H1 (cell line): ENCODE results near the gene MANF. TPM values are rescaled to one million over a fixed set of nuclear protein-coding genes. Genes with fewer than 3 reads are reported as not detected.

Experiments
- CREB1 ChIP-seq: IDR thresholded peaks from 2 replicates; pipeline ENCODE4 v1.6.1; 2012; ENCODE audit warnings: inconsistent platforms
- EP300 ChIP-seq, 2 experiments: IDR thresholded peaks; 1 replicate in 1 of 2; 2 replicates in 1 of 2; pipeline ENCODE4 v1.6.1; 2011 to 2012; ENCODE audit warnings: low read depth in 2 of 2, low read length in 2 of 2, mild to moderate bottlenecking in 2 of 2, borderline replicate concordance in 1 of 2, inconsistent platforms in 1 of 2, moderate library complexity in 1 of 2
- EZH2 ChIP-seq: fragments of 200-600 bp; sonication (generic); IDR thresholded peaks from 2 replicates; pipeline ENCODE4 v1.7.1; 2012; ENCODE audit warnings: low read depth, mild to moderate bottlenecking, moderate library complexity, low read length, inconsistent platforms; ENCODE audit not compliant: severe bottlenecking
- HDAC2 ChIP-seq, 2 experiments: fragments of 300-600 bp in 1 of 2; sonication (generic) in 1 of 2; IDR thresholded peaks; 2 replicates each; pipeline ENCODE4 v1.6.1; 2011 to 2012; ENCODE audit warnings: low read depth in 2 of 2, low read length in 2 of 2, mild to moderate bottlenecking in 2 of 2, moderate library complexity in 2 of 2, borderline replicate concordance in 1 of 2, inconsistent platforms in 1 of 2
- TCF12 ChIP-seq: IDR thresholded peaks from 2 replicates; pipeline ENCODE4 v1.6.1; 2011; ENCODE audit warnings: low read depth, mild to moderate bottlenecking, low read length
- polyA plus RNA-seq, 7 experiments: library from polyadenylated mRNA; depleted of rRNA in 3 of 7; stranded (reverse) in 5 of 7; unstranded in 2 of 7; fragments of >200 nt in 5 of 7; fragments of 200-250 nt in 2 of 7; gene quantifications; 1 replicate in 5 of 7; 2 replicates in 1 of 7; 4 replicates in 1 of 7; pipeline versions ENCODE4 v1.2.1 to v1.2.3, GENCODE V29; 2011 to 2013; ENCODE audit warnings: missing spikeins in 2 of 7, mixed read lengths in 2 of 7
- total RNA-seq: library from RNA; stranded (reverse); fragmentation: NEBNext Ultra II Directional; extraction: Animal tissue kit (Norgen Biotek cat#: 25700); gene quantifications from 2 replicates; pipeline ENCODE4 v1.2.1, GENCODE V29; 2021
- TF ChIP-seq, protein P1 (sequence below): fragments of 300-600 bp; sonication (generic); IDR thresholded peaks from 2 replicates; pipeline ENCODE4 v1.7.1; 2012; ENCODE audit warnings: low read length, moderate library complexity, mild to moderate bottlenecking, inconsistent platforms; ENCODE audit not compliant: insufficient replicate concordance
- TF ChIP-seq, protein P2 (sequence below): IDR thresholded peaks from 2 replicates; pipeline ENCODE4 v1.6.1; 2012; ENCODE audit warnings: inconsistent platforms
- TF ChIP-seq, protein P3 (sequence below), 3 experiments: IDR thresholded peaks; 1 replicate in 2 of 3; 2 replicates in 1 of 3; pipeline versions ENCODE4 v1.5.1 to v1.6.1; 2011; ENCODE audit warnings: low read length in 3 of 3, mild to moderate bottlenecking in 3 of 3, inconsistent platforms in 2 of 3, low read depth in 1 of 3, moderate library complexity in 1 of 3; ENCODE audit not compliant: insufficient read depth in 1 of 3; ENCODE audit errors: control extremely low read depth in 1 of 3

Gene MANF
- total and polyA plus RNA-seq, 2 of the 8 experiments (the other 6 are each of a cell fraction or from before 2014, with no cell fraction given) = 37.5 to 159 TPM

DNA sequence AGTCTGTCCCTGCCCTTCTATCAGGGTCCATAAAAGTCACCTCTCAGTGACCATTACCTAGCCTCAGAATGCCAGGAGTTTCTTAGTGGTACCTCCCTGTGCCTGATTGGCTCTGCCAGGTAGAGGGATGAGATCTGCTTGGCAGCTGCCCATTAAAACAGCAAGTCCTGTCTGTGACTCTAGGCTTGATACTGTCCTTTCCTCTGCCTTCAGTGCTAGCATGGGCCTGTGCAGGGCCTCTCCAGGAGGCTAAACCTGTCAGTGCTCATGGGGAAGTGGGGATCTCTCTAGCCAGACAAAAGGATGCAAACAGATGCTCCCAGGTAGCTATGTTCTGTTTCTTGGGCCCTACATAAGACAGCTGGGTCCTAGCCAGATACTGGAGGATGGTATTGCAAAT is 10.0 kb upstream of the MANF start (continued):
- TF ChIP-seq, protein P1, sequence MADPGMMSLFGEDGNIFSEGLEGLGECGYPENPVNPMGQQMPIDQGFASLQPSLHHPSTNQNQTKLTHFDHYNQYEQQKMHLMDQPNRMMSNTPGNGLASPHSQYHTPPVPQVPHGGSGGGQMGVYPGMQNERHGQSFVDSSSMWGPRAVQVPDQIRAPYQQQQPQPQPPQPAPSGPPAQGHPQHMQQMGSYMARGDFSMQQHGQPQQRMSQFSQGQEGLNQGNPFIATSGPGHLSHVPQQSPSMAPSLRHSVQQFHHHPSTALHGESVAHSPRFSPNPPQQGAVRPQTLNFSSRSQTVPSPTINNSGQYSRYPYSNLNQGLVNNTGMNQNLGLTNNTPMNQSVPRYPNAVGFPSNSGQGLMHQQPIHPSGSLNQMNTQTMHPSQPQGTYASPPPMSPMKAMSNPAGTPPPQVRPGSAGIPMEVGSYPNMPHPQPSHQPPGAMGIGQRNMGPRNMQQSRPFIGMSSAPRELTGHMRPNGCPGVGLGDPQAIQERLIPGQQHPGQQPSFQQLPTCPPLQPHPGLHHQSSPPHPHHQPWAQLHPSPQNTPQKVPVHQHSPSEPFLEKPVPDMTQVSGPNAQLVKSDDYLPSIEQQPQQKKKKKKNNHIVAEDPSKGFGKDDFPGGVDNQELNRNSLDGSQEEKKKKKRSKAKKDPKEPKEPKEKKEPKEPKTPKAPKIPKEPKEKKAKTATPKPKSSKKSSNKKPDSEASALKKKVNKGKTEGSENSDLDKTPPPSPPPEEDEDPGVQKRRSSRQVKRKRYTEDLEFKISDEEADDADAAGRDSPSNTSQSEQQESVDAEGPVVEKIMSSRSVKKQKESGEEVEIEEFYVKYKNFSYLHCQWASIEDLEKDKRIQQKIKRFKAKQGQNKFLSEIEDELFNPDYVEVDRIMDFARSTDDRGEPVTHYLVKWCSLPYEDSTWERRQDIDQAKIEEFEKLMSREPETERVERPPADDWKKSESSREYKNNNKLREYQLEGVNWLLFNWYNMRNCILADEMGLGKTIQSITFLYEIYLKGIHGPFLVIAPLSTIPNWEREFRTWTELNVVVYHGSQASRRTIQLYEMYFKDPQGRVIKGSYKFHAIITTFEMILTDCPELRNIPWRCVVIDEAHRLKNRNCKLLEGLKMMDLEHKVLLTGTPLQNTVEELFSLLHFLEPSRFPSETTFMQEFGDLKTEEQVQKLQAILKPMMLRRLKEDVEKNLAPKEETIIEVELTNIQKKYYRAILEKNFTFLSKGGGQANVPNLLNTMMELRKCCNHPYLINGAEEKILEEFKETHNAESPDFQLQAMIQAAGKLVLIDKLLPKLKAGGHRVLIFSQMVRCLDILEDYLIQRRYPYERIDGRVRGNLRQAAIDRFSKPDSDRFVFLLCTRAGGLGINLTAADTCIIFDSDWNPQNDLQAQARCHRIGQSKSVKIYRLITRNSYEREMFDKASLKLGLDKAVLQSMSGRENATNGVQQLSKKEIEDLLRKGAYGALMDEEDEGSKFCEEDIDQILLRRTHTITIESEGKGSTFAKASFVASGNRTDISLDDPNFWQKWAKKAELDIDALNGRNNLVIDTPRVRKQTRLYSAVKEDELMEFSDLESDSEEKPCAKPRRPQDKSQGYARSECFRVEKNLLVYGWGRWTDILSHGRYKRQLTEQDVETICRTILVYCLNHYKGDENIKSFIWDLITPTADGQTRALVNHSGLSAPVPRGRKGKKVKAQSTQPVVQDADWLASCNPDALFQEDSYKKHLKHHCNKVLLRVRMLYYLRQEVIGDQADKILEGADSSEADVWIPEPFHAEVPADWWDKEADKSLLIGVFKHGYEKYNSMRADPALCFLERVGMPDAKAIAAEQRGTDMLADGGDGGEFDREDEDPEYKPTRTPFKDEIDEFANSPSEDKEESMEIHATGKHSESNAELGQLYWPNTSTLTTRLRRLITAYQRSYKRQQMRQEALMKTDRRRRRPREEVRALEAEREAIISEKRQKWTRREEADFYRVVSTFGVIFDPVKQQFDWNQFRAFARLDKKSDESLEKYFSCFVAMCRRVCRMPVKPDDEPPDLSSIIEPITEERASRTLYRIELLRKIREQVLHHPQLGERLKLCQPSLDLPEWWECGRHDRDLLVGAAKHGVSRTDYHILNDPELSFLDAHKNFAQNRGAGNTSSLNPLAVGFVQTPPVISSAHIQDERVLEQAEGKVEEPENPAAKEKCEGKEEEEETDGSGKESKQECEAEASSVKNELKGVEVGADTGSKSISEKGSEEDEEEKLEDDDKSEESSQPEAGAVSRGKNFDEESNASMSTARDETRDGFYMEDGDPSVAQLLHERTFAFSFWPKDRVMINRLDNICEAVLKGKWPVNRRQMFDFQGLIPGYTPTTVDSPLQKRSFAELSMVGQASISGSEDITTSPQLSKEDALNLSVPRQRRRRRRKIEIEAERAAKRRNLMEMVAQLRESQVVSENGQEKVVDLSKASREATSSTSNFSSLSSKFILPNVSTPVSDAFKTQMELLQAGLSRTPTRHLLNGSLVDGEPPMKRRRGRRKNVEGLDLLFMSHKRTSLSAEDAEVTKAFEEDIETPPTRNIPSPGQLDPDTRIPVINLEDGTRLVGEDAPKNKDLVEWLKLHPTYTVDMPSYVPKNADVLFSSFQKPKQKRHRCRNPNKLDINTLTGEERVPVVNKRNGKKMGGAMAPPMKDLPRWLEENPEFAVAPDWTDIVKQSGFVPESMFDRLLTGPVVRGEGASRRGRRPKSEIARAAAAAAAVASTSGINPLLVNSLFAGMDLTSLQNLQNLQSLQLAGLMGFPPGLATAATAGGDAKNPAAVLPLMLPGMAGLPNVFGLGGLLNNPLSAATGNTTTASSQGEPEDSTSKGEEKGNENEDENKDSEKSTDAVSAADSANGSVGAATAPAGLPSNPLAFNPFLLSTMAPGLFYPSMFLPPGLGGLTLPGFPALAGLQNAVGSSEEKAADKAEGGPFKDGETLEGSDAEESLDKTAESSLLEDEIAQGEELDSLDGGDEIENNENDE = no peak
- no peak for TF ChIP-seq HDAC2 (IDR thresholded peaks at IDR 0.05; ENCODE audit: borderline replicate concordance in 1 of 2, low read depth in 2 of 2, low read length in 2 of 2)
- TF ChIP-seq CREB1 = no peak
- no peak for TF ChIP-seq EZH2
- TF ChIP-seq, protein P2, sequence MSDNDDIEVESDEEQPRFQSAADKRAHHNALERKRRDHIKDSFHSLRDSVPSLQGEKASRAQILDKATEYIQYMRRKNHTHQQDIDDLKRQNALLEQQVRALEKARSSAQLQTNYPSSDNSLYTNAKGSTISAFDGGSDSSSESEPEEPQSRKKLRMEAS = no peak
- no peak for TF ChIP-seq EP300 (IDR thresholded peaks at IDR 0.05; ENCODE audit: borderline replicate concordance in 1 of 2, low read depth in 2 of 2, low read length in 2 of 2)
- TF ChIP-seq, protein P3, sequence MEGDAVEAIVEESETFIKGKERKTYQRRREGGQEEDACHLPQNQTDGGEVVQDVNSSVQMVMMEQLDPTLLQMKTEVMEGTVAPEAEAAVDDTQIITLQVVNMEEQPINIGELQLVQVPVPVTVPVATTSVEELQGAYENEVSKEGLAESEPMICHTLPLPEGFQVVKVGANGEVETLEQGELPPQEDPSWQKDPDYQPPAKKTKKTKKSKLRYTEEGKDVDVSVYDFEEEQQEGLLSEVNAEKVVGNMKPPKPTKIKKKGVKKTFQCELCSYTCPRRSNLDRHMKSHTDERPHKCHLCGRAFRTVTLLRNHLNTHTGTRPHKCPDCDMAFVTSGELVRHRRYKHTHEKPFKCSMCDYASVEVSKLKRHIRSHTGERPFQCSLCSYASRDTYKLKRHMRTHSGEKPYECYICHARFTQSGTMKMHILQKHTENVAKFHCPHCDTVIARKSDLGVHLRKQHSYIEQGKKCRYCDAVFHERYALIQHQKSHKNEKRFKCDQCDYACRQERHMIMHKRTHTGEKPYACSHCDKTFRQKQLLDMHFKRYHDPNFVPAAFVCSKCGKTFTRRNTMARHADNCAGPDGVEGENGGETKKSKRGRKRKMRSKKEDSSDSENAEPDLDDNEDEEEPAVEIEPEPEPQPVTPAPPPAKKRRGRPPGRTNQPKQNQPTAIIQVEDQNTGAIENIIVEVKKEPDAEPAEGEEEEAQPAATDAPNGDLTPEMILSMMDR (IDR thresholded peaks at IDR 0.05; ENCODE audit: control extremely low read depth in 1 of 3, insufficient read depth in 1 of 3, low read depth in 1 of 3, low read length in 3 of 3) = no peak
- TF ChIP-seq TCF12 = no peak
